Bronchial epithelial cell (primary cell): ENCODE results near the gene COL11A2. TPM values are rescaled to one million over a fixed set of nuclear protein-coding genes. Genes with fewer than 3 reads are reported as not detected.
A peak's percentile ranks its signal among the peaks of the same experiment; 100 is the strongest.

Experiments used
- DNase-seq: peaks from one replicate; pipeline ENCODE4 v3.0.0-alpha.2; 2010; ENCODE audit warnings: low read depth
- FAIRE-seq: peaks from 2 replicates; lab custom pipeline; 2011; peaks lifted over from hg19 to GRCh38; lab: Jason Lieb, UNC
- H3K27me3 ChIP-seq: 2 replicates; pipeline ENCODE4 v1.5.1; 2011; ENCODE audit warnings: low read length; ENCODE audit not compliant: control insufficient read depth, insufficient read depth
- H3K36me3 ChIP-seq: 2 replicates; pipeline ENCODE4 v1.5.1; 2011; ENCODE audit warnings: low read length; ENCODE audit not compliant: control insufficient read depth, insufficient read depth
- H3K4me3 ChIP-seq: 2 replicates; pipeline ENCODE4 v1.5.1; 2011; ENCODE audit warnings: mild to moderate bottlenecking, low read depth, low read length, control low read depth
- total RNA-seq: library from RNA; depleted of rRNA; stranded (reverse); fragments of >200 nt; gene quantifications from 2 replicates; pipeline ENCODE4 v1.2.1, GENCODE V29; 2014
- TF ChIP-seq, protein P1 (sequence below): IDR thresholded peaks from 2 replicates; pipeline ENCODE4 v1.5.1; 2011; ENCODE audit warnings: mild to moderate bottlenecking, moderate library complexity, low read length, control low read depth, inconsistent platforms; ENCODE audit not compliant: insufficient read depth, severe bottlenecking

COL11A2 gene
- total RNA-seq, 1 donor from 2014 or later, result under 0.01 TPM

DNA sequence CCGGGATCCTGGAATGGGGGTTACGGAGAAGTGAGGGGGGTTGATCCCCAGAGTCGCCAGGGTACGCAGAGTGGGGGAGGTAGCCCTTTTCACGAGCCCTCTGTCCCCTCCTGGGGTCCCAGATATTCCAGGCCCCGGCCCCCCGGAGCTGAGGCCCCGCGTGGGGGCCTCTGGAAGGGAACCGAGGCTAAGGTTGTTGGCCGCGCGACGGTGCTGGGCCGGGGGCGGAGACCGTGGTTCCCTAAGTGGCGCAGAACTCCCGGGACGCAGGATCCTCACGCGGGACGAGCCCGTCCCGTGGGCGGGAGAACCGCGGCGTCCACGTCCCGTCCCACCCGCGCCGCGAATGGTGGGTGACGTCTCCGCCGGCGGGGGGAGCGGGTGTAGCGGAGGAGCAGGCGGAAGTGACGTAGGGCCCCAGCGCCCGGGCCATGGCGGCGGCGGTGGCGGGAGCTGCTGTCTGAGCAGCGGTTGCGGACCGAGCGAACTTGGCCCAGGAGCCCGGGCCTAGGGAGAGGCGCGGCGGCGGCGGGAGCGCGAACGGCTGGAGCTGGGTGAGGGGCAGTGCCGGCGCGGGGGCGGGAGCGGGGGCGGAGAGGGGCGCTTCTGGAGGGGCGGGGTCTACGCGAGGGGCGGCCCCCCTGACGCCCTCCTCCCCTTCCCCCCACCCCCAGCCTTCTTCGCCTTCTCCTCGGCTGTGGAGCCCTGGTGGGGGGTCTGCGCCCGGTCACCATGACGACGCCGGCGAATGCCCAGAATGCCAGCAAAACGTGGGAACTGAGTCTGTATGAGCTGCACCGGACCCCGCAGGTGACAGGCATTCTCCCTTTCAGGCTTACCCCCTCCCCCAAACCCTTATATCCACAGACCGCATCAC, 16.1 kb upstream of the COL11A2 start, which contains the start of gene RING1:
TSS of gene RING1 (plus strand) at position 410 of the 877 bp plus-strand sequence. CDS start at position 733, 323 bp downstream.
- H3K36me3 ChIP-seq, result peaks cover 10% of the 10 kb centered on the region
- DNase-seq (peak; percentile 23), FAIRE-seq (no peak)
- TF ChIP-seq, protein P1, sequence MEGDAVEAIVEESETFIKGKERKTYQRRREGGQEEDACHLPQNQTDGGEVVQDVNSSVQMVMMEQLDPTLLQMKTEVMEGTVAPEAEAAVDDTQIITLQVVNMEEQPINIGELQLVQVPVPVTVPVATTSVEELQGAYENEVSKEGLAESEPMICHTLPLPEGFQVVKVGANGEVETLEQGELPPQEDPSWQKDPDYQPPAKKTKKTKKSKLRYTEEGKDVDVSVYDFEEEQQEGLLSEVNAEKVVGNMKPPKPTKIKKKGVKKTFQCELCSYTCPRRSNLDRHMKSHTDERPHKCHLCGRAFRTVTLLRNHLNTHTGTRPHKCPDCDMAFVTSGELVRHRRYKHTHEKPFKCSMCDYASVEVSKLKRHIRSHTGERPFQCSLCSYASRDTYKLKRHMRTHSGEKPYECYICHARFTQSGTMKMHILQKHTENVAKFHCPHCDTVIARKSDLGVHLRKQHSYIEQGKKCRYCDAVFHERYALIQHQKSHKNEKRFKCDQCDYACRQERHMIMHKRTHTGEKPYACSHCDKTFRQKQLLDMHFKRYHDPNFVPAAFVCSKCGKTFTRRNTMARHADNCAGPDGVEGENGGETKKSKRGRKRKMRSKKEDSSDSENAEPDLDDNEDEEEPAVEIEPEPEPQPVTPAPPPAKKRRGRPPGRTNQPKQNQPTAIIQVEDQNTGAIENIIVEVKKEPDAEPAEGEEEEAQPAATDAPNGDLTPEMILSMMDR, result no peak
- no peaks in the 10 kb centered on the region for H3K27me3 ChIP-seq
- peak within 1 kb of the TSS; percentile 83 for H3K4me3 ChIP-seq

DNA sequence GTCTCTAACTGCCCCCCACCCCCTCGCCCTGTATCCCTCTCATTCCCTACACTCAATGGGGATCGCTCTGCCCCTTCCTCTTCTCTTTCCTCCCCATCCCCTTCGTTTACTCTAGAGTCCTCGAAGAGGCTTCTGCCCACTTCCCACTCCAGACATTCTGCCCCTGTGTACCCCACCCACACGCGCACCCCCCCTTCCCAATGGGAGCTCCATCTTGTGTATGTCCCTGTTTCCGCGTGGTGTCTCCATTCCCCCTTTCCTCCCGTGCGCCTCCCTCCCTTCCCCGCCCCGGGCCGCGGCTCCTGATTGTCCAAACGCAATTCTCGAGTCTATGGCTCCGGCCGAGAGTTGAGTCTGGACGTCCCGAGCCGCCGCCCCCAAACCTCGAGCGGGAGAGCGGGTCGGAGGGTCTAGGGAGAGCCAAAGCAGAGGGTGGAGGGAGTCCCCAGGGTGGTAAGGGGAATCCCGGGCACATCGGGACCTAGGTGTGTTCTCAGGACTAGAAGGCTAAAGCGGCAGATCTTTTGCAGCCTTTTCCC, 15.4 kb upstream of the COL11A2 start:
- no peak for FAIRE-seq
- TF ChIP-seq, protein P1, result no peak
- H3K27me3 ChIP-seq, result no peaks in the 10 kb centered on the region
- DNase-seq, result peak; percentile 25
- H3K36me3 ChIP-seq, result peaks cover 12% of the 10 kb centered on the region
- H3K4me3 ChIP-seq, result peak overlapping the region; percentile 83

DNA sequence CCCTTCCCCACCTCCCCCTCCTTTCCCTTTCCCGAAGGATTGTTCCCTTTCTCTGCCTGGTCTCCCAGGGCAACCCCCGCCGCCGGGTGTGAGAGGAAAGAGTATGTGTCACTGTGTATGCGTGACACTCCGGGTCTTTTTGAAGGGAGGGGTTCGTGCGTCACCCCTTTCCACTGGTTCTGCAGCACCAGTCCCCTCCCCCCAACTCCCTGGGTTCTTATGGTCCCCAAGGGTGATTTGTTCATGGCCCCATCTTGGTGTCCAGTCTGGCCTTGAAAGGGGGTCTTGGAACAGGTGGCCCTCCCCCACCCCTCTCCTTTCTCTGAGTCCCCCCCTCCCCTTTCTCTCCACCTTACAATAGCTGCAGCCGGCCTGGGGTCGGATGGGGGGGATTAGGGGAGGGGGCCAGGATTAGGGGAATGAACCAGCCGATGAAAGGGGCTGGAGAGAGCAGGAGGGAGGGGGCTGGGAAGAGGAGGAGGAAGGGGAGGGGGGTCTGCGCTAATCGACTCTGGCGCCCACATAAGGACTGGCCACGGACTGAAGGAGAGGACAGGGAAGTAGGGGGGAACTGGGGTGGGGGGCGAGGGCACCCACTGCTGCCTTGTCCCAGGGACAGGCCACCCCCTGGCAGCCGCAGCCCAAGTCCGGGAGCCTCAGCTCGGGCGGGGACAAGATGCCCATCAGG, 14.7 kb upstream of the COL11A2 start:
- peak; percentile 70 for DNase-seq
- no peak for FAIRE-seq
- TF ChIP-seq, protein P1, result no peak

DNA sequence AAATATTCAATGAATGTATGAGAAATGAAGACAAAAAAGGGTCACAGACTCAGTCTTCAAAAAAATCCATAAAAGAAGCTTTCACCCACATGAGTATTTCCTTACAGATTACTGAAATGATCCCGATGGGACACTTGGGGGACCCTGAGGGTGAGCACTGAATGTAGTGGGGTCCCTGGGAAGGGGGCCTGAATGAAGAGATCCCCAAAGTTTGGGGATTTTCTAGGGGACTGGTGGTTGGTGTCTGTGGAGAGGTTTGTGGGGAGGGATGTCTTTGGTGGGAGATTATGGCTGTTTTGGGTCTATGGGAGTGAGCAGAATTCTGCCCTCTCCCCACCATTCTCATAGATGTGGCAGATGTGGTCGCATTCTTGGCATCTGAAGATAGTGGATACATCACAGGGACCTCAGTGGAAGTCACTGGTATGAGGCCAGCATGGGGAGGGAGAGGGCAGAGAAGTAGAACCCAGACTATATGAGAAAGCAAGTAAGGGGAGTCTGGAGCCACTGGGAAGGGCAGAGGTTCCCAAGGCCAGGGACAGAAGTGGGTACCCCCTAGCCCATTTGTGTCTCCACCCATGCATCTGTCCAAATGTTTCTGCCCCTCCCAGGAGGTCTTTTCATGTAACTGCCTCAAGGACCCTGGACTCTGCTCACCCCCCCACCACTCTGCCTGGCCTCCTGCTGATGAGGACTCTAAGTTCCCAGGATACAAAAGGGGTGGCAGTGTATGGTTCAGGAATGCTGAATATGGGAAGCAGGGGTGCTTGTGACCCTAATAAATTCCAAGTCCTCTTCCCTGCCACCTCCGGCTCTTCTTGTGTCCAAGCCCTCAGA, 14.0 kb upstream of the COL11A2 start:
- Histone ChIP-seq H3K36me3 (peaks cover 17% of the 10 kb centered on the region), H3K4me3 (no peak overlapping the region), H3K27me3 (no peaks in the 10 kb centered on the region)
- peak; percentile 8 for DNase-seq
- no peak for FAIRE-seq
- TF ChIP-seq, protein P1, result no peak

More for the DNA sequence above, 14.7 kb upstream of the COL11A2 start:
- peaks cover 17% of the 10 kb centered on the region for H3K36me3 ChIP-seq
- no peaks in the 10 kb centered on the region for H3K27me3 ChIP-seq
- peak overlapping the region; percentile 83 for H3K4me3 ChIP-seq
